ENCODE measurements around the gene CTU1.

CTU1 gene

DNA sequence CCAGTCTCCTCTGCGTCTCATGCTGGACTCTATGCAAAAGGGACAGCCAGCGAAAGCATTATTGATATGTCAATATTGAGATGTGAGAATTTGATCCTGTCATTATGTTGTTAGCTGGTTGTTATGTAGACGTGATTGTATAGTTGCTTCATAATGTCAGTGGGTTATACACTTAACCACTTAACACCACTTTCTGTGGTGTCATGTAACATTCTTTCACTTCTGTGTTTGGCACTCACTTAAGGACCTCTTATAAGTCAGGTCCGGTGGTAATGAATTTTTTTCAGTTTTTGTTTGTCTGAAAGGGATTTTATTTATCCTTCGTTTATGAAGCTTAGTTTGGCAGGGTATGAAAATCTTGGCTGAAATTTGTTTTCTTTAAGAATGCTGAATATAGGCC, 26.8 kb upstream of the CTU1 start:
- in situ Hi-C loops (cut with MboI; ENCODE audit: low sequenced_read_pairs) = no loop called here

DNA sequence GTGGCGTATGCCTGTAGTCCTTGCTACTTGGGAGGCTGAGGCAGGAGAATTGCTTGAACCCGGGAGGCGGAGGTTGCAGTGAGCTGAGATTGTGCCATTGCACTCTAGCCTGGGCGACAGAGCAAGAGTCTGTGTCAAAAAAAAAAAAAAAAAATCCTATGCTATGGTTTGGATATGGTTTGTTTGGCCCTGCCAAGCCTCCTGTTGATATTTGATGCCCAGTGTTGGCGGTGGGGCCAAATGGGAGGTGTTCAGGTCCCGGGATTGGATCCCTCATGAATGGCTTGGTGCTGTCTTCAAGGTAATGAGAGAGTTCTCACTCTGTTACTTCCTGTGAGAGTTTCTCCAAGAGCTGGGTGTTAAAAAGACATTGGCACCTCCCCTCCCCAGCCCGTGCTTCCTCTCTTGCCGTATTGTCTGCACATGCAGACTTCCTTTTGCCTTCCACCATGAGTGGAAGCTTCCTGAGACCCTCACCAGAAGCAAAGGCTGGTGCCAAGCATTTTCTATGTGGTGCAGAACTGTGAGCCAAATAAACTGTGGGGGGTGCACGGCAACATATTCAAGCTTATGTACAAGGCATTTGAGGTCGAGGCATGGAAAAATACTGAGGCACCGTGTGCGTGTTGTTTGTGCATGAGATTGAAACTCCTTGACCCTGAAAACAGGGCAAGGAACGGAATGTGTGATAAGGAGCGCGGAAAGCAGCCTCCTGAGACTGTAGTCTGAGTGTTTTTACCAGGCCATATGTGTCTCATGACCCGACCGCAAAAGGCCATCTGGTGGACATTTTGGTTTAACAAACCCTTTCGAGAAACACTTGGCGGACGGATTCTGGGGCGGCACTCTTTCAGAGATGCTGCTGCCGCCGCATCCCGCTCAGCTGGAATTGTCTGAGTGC, 23.8 kb upstream of the CTU1 start:
- in situ Hi-C loops (cut with MboI; ENCODE audit: low sequenced_read_pairs) = no loop called here

DNA sequence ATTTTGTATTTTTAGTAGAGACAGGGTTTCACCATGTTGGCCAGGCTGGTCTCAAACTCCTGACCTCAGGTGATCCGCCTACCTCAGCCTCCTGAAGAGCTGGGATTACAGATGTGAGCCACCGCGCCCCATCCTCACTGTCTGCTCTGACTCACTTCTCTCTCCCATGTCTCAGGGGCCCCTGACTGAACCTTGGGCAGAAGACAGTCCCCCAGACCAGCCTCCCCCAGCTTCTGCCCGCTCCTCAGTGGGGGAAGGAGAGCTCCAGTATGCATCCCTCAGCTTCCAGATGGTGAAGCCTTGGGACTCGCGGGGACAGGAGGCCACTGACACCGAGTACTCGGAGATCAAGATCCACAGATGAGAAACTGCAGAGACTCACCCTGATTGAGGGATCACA, 21.5 kb upstream of the CTU1 start:
- in situ Hi-C loops (cut with MboI; ENCODE audit: low sequenced_read_pairs) = no loop called here

DNA sequence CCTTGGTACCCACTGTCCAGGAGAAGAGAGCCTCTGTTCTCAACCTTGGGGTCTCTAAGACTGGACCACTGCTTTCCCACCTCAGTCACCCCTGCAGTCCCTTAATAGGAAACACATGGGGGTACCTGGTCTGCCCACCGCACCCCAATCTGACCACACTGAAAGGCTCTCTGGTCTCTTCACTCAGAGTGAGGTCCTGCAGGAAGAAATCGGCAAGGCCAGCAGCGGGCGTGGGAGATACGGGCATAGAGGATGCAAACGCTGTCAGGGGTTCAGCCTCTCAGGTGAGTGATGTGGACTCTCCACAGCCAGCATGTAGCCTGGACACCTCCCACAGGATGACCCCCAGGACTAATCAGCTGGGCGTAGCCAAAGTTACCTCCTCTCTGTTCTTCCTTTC, 20.0 kb upstream of the CTU1 start:
- in situ Hi-C loops (cut with MboI; ENCODE audit: low sequenced_read_pairs) = no loop called here

DNA sequence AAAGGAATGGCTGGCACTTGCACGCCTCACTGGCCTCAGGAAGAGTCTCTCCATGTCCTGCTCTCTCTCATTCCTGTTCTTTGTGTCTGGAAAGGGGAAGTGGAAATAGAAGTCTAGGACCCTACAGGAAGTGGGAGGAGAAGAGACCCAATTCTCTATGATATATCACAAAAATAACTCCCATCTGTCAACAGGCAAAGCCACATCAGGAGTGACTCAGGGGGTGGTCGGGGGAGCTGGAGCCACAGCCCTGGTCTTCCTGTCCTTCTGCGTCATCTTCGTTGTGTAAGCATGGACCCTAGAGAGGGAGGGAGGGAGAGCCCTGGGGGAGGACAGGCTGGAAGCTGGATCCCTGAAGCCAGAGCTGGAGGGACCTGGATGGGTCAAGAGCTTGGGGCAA, 19.5 kb upstream of the CTU1 start:
- in situ Hi-C loops (cut with MboI; ENCODE audit: low sequenced_read_pairs) = no loop called here

DNA sequence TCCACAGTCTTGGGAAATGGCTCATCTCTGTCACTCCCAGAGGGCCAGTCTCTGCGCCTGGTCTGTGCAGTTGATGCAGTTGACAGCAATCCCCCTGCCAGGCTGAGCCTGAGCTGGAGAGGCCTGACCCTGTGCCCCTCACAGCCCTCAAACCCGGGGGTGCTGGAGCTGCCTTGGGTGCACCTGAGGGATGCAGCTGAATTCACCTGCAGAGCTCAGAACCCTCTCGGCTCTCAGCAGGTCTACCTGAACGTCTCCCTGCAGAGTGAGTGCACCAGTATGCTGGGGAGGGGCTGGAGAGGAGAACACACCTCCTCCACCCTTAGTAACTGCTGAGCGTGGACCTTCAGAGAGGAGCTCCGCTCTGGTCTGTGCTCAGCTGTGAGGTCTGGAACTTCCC, 18.8 kb upstream of the CTU1 start:
- in situ Hi-C loops (cut with MboI; ENCODE audit: low sequenced_read_pairs) = no loop called here

DNA sequence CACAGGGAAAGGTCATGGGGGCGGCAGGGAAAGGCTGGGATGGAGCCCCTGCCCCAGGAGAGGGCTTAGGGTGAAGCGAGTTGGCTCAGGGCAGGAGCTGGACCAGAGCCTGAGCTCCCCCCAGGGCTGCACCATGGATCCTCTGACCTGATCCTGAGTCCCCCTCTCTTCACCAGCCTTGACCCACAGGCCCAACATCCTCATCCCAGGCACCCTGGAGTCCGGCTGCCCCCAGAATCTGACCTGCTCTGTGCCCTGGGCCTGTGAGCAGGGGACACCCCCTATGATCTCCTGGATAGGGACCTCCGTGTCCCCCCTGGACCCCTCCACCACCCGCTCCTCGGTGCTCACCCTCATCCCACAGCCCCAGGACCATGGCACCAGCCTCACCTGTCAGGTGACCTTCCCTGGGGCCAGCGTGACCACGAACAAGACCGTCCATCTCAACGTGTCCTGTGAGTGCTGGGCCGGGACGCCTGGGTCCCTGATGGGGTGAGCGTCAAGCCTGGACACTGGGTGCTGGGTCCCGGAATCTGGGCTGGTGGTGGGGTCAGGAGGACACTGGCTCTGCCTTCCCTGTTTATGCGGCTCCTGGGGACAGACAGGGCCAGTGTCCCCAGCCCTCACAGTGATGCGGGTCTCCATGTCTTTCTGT, 17.3 kb upstream of the CTU1 start:
- in situ Hi-C loops (cut with MboI; ENCODE audit: low sequenced_read_pairs) = no loop called here

DNA sequence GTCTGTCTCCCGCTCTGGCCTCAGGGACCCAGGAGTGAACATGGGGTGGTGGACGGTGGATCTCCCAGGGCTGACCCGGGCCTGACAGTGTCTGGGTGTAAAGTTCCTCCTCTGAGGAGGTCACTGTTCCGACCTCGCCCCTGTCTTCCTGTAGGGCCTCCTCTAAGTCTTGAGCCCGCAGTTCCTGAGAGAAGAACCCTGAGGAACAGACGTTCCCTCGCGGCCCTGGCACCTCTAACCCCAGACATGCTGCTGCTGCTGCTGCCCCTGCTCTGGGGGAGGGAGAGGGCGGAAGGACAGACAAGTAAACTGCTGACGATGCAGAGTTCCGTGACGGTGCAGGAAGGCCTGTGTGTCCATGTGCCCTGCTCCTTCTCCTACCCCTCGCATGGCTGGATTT, 16.5 kb upstream of the CTU1 start, which contains the start of gene SIGLEC9:
Gene SIGLEC9 (plus strand): TSS at position 178 of the 400 bp plus-strand sequence. CDS start 69 bp downstream, at position 247.
- in situ Hi-C loops (cut with MboI; ENCODE audit: low sequenced_read_pairs) = no loop called here

DNA sequence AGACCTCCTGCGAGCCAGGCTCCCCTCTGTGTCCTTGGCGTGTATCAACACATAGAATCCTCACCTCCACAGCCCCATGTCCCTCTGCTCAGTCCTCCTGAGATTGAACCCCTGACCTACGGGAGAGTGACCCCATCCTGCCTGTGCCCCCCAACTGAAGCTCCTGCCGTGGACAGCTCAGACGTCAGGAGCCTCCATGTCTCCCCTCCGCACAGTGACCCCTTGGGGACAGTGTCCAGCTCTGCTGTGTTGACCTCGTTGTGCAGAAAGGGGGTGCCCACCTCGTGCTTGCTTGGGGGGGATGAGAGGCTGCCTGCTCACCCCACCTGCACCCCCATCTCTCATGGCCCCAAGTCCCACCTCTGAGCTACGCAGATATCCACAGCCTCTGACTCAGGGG, 16.0 kb upstream of the CTU1 start:
- in situ Hi-C loops (cut with MboI; ENCODE audit: low sequenced_read_pairs) = no loop called here

DNA sequence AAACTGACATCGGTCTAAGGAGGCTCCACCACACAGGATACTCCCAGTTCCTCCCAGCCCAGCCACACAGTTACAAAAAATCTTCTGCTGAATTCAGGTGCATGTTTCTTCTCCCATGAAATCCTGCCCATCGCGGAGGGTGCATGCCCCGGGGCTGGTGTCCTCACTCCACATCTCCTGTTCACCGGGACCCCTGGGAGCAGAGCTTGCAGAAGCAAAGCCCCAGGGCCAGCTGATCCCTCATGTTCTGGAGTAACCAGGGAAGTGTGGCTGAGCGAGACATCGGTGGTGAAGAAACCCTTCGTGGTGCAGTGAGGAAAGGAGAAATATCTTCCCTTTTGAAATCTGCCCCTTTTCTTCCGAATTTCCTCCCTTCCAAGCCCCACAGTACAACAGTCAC, 15.6 kb upstream of the CTU1 start:
- in situ Hi-C loops (cut with MboI; ENCODE audit: low sequenced_read_pairs) = no loop called here

DNA sequence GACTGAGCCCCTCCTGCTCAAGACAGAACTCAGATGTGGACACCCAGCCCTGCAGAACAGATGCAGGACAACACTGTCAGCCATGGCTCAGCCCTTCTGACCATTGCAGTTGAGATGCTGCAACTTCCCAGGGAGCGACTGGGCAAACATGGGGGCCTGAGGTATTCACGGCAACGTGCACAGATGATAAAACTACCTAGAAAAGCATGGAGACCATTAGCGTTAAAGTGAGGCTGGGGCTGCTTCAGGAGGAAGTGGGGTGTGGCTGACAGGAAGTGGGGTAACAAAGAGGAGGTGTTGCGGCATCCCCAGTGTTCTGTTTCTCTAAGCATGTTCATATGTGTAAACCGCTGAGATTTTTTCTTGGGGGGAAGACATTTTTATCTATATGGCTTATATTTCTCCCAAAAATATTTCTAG, 15.2 kb upstream of the CTU1 start:
- in situ Hi-C loops (cut with MboI; ENCODE audit: low sequenced_read_pairs) = no loop called here

DNA sequence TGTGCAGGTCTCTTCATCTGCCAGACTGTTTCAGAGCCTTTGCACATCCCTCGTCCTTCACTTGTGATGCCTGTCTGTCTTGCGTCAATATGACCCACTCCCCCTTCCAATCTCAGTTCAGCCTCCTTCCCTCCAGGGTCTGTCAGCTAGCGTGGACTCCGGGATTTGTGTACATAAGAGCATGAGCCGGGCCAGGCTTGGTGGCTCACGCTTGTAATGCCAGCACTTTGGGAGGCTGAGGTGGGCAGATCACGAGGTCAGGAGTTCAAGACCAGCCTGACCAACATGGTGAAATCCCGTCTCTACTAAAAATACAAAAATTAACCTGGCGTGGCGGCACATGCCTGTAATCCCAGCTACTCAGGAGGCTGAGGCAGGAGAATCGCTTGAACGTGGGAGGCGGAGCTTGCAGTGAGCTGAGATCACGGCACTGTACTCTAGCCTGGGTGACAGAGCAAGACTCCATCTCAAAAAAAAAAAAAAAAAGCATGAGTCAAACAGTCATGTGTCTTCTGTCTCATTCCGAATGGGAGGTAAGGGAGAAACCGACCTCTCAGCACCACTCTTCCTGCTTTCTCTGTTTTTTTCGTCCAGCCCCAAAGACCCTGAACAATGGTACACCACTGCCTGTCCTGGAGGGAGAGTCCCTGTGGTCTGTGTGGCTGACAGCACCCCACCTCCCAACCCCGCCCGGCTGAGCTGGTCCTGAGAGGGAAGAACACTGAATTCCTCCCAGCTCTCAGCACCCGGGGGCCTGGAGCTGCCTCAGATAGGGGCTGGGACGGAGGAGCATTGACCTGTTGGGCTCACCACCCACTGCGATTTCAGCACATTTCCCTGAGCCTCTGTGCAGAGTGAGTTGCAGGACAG, 14.1 kb upstream of the CTU1 start:
- in situ Hi-C loops (cut with MboI; ENCODE audit: low sequenced_read_pairs) = no loop called here

DNA sequence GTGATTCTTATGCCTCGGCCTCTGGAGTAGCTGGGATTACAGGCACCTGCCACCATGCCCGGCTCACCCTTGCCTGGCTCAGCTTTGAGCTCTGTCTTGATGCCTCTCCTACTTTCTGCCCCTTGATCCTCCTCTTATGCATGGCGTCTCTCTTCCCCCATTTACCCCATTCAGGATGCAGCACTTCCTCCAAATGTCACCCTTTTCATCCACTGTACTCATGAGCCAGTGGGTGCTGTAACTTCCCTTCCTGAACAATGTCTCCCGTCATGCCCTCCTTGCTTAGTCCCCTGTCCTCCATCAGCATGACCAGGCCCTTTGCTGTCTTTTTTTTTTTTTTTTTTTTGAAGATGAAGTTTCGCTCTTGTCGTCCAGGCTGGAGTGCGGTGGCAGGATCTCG, 13.0 kb upstream of the CTU1 start:
- in situ Hi-C loops (cut with MboI; ENCODE audit: low sequenced_read_pairs) = no loop called here

DNA sequence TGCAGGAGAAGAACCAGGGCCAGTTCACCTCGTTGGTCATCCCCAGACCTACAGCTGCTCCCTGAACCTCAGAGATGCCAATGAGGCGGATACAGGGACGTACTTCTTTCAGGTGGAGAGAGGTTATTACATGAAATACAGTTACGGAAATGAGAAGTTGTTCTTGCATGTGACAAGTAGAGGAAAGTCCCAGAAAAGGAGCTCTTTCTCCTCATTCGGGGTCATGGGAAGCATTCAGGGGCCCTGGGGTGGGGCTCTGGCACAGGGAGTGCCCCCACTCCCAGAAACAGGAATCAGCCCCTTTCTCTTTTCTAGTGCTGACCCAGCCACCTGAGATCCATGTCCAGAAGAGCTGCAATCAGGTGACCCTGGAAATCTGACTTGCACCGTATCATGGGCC, 12.0 kb upstream of the CTU1 start:
- in situ Hi-C loops (cut with MboI; ENCODE audit: low sequenced_read_pairs) = no loop called here

DNA sequence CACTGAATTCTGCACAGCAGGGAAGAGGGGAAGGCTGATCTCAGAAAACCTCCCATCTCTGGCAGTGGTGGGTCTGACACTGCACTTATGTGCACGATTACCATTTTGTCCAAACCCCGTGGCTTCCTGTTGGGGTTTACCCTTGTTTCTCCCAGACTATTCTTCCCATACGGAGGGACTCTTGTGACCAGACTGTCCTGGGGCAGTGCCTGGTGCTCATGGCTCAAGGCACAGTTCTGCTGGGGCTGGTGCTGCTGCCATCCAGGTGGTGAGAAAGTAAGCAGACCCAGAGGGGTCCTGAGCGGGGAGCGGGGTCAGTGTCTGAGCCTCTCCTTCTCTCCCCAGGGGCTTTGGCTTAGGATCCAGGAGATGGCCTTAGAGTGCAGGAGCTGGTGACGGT, 11.4 kb upstream of the CTU1 start:
- in situ Hi-C loops (cut with MboI; ENCODE audit: low sequenced_read_pairs) = no loop called here

DNA sequence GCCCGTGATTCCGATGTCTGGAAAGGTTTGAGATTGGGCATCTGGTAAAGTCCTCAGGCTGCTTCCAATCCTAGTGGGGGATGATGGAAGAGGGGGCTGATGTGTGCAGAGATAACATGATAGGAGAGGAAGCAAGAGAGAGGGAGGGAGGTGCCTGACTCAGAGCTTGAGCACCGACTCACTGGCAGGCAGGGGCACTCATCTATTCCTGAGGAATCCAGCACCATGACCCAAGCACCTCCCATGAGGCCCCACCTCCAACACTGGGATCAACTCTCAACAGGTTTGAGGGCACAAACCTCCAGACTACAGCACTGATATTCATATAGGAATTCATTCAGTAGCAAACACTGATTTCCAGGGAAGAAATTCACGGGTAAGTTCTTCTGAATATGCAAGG, 10.9 kb upstream of the CTU1 start:
- in situ Hi-C loops (cut with MboI; ENCODE audit: low sequenced_read_pairs) = no loop called here

DNA sequence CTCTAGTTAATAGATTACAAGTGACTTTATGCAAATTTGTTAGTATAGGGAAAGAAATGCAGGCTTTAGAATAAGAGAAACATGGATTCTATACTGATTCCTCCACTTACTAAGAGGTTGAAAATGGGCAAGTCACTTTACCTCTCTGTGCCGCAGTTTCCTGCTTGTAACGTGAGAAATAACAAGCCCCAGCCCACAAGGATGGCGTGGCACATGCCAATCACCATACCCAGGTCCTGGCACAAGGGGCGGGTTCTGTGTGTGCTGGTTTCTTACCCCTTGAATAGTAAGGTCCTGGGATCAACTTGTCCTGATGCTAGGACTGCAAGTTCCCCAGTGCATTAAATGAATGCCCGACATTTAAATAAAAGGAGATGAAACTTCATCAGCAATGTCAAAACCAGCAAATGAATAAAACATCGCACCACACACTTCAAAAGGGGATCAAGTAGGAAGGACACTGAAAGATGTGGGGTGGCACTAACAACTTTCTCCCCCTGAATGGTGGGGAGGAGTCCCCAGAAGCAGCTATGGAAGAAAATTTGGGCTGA, 8.6 kb upstream of the CTU1 start:
- in situ Hi-C loops (cut with MboI; ENCODE audit: low sequenced_read_pairs) = no loop called here

DNA sequence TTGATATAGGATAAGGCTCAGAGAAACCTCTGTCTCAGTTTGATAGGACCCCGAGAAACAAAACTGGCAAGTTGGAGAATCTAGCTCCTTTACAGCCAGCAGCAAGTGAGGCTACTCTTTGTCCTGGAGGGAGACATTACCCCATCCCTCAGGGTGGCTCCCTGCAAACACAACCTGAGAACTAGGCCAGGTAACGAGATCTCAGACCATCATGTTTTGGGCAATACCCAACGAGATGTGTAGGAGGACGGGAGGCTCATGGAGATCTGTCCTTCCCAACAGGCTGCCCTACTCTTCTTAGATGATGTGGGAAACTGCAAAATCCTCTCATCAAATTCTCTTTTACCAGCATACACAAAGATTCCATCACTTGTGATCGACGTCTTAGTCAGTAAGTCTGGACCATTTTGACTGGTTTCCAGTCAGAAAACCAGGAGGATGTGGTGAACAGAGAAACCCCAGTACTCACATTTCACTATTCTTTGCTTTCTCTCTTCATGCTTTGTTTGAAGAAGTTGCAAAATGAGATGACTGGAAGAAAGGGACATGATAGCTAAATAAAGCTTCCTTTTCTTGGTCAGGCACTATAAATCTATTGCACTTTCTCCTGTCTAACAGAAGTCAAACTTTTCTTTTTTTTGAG, 6.0 kb upstream of the CTU1 start:
- in situ Hi-C loops (cut with MboI; ENCODE audit: low sequenced_read_pairs) = no loop called here

DNA sequence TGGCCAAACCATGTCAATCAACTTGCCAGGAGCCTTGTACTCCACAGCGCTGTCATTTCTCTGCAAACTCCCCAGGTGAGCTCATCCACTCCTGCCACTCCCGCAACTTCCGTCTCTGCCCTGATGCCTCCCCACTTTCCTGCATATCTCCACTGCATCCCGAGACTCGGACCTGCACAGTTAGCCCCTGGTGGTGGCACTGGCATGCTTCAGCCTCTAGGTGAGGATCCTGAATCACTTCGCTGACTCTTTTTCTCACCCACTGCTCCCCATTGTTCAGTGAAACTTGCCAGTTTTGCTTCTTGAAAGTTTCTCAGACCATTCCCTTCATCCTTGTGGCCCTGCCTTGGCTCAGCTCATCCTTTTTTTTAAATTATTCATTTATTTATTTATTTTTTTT, 3.4 kb upstream of the CTU1 start:
- in situ Hi-C loops (cut with MboI; ENCODE audit: low sequenced_read_pairs) = no loop called here

DNA sequence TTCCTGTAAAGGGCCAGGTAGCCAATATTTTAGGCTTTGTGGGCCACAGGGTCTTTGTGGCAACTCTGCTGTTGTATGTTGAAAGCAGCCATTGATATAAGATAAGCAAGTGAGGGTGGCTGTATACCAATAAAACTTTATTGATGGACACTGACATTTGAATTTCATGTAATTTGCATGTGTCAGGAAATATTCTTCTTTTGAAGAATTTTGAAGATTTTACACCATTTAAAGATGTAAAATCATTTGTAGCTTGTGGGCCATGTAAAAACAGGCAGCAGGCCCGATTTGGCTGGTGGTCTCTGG, 2.4 kb upstream of the CTU1 start:
- in situ Hi-C loops (cut with MboI; ENCODE audit: low sequenced_read_pairs) = no loop called here

DNA sequence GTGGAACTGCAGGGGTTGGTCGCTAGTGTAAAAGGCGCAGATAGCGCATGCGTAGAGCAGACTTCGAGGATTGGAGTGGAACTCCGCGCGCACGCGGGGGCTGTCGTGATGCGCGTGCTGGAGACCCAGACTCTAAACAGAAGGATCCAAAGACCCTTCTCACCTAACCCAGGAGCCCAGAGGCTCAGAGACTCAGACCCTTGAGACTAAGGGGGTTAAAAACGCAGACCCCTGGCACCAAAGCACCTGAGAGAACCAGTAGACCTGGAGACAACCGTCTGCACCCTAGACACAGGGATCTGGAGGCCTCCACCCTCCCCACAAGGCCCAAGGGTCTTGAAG, 567 bp upstream of the CTU1 start:
- in situ Hi-C loops (cut with MboI; ENCODE audit: low sequenced_read_pairs) = no loop called here
